Upper lobe of left lung (tissue), 6 donors: ENCODE measurements around the gene AKNA. TPM values are rescaled to one million over a fixed set of nuclear protein-coding genes. Genes with fewer than 3 reads are reported as not detected.

Source experiments
- ATAC-seq, 2 donors: fragments of 200-7000 bp; cut with Tn5 transposase; one replicate each; pipeline ENCODE4 v1.9.1; 2022; ENCODE audit warnings: mild to moderate bottlenecking in 2 of 2, moderate library complexity in 2 of 2; ENCODE audit not compliant: low FRiP score in 2 of 2
- DNase-seq, 2 donors: peaks; one replicate each; pipeline ENCODE4 v3.0.0-alpha.2; 2019 to 2020
- H3K27ac ChIP-seq, 4 donors: fragments of 200-600 bp; sonication (generic); one replicate each; pipeline ENCODE4 v1.5.1; 2016 to 2019
- H3K27me3 ChIP-seq, 4 donors: fragments of 200-600 bp; sonication (generic); one replicate each; pipeline ENCODE4 v1.5.1; 2017 to 2019
- H3K36me3 ChIP-seq, 4 donors: fragments of 200-600 bp; sonication (generic); one replicate each; pipeline ENCODE4 v1.5.1; 2016 to 2019
- H3K4me1 ChIP-seq, 4 donors: fragments of 200-600 bp; sonication (generic); one replicate each; pipeline ENCODE4 v1.5.1; 2018 to 2019
- H3K4me3 ChIP-seq, 4 donors: fragments of 200-600 bp; sonication (generic); one replicate each; pipeline ENCODE4 v1.5.1; 2017 to 2019; ENCODE audit warnings: mild to moderate bottlenecking in 2 of 4, moderate library complexity in 1 of 4
- H3K9me3 ChIP-seq, 4 donors: fragments of 200-600 bp; sonication (generic); one replicate each; pipeline ENCODE4 v1.5.1; 2018 to 2019
- CTCF ChIP-seq, 6 experiments: fragments of 450-650 bp in 4 of 6; fragments of 200-600 bp in 2 of 6; sonication (generic) in 2 of 6; IDR thresholded peaks; one replicate each; pipeline ENCODE4 v1.5.1; 2016 to 2019; ENCODE audit warnings: antibody characterized with exemption in 6 of 6
- EP300 ChIP-seq, 4 donors: sonication (generic); formaldehyde crosslinking; IDR thresholded peaks; one replicate each; pipeline ENCODE4 v1.5.1; 2017; ENCODE audit warnings: antibody characterized with exemption in 4 of 4, control low read depth in 2 of 4
- POLR2A ChIP-seq, 4 donors: fragments of 450-650 bp; IDR thresholded peaks; one replicate each; pipeline ENCODE4 v1.5.1; 2016 to 2017; ENCODE audit warnings: antibody characterized with exemption in 4 of 4, mild to moderate bottlenecking in 2 of 4
- POLR2AphosphoS5 ChIP-seq, 2 donors: sonication (generic); formaldehyde crosslinking; IDR thresholded peaks; one replicate each; pipeline ENCODE4 v1.5.1; 2017; ENCODE audit warnings: antibody characterized with exemption in 2 of 2
- WGBS, 2 donors: methylation state at CpG; one replicate each; pipeline ENCODE4 v1.1.5; 2017 to 2018; 5-methylcytosine and 5-hydroxymethylcytosine counted together
- total RNA-seq, 6 donors: library from RNA; depleted of rRNA in 4 of 6; stranded (reverse); fragments of >200 nt in 4 of 6; gene quantifications; one replicate each; pipeline versions ENCODE4 v1.1.0 to v1.2.1, GENCODE V29; 2016 to 2021
- donor health status: DM: no; HTN: no; CAD: no; lungs with moderate emphysema.
- donor health status: DM: no; HTN: yes; CAD: no; lungs with severe emphysema.

Gene AKNA
- total RNA-seq, 6 donors from 2014 or later = 38.3 to 152 (median 61.5) TPM

GRCh38 chr9:114296338-114296737 lies 91.4 kb downstream of the AKNA start:
- H3K27ac ChIP-seq = no peak overlapping the region
- no peak for TF ChIP-seq CTCF (IDR thresholded peaks at IDR 0.05)
- no peak for TF ChIP-seq POLR2AphosphoS5 (IDR thresholded peaks at IDR 0.05)
- no peak for TF ChIP-seq EP300 (IDR thresholded peaks at IDR 0.05)
- peaks cover 0 to 5% (median 0%) of the 10 kb centered on the region in 4 donors for H3K36me3 ChIP-seq
- WGBS, 2 donors = 89 to 96% methylated on average over 1 of the region's 1 CpG
- no peaks in the 10 kb centered on the region for H3K4me1 ChIP-seq
- H3K9me3 ChIP-seq = peaks cover 0 to 10% (median 7%) of the 10 kb centered on the region in 4 donors
- ATAC-seq (no peak), DNase-seq (no peak)
- no peak overlapping the region for H3K4me3 ChIP-seq
- no peaks in the 10 kb centered on the region for H3K27me3 ChIP-seq

GRCh38 chr9:114294664-114295063 lies 93.1 kb downstream of the AKNA start:
- H3K27me3 ChIP-seq = no peaks in the 10 kb centered on the region
- peaks cover 0 to 10% (median 7%) of the 10 kb centered on the region in 4 donors for H3K9me3 ChIP-seq
- no peak overlapping the region for H3K4me3 ChIP-seq
- no peak for TF ChIP-seq CTCF (IDR thresholded peaks at IDR 0.05)
- no peak for TF ChIP-seq POLR2AphosphoS5 (IDR thresholded peaks at IDR 0.05)
- TF ChIP-seq POLR2A (IDR thresholded peaks at IDR 0.05) = no peak
- TF ChIP-seq EP300 (IDR thresholded peaks at IDR 0.05) = no peak
- H3K36me3 ChIP-seq = peaks cover 0 to 5% (median 0%) of the 10 kb centered on the region in 4 donors
- DNase-seq (no peak), ATAC-seq (no peak)
- no peaks in the 10 kb centered on the region for H3K4me1 ChIP-seq
- H3K27ac ChIP-seq = no peak overlapping the region

DNA sequence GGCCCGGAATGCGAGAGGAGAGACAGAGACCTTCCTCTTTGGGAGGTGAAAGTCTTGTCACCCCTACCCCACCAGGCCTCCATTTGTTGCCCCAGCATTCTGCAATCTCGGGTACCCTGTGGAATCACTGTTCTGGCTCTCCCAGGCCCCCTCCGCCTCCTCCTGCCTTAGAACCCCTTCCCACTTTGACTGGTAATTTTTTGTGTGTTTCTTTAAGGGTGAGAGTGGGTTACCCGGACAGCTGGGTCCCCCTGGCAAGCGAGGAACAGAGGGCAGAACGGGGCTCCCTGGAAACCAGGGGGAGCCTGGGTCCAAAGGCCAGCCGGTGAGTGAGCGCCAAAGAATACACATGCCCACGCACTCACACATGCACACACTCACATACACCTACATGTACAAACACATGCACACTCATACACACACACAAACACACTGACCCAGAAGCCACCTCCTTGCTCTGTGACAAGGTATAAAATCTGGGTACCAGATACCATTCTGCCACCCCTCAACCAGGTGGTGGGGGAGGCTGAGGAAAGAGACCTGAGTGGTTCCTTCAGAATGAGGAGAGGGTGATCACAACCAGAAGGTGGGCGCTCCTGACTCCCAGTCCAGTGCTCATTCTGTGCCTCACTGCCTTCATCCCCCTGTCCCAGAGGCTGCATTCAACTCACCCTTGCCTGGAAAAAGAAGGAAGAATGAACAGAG lies 95.7 kb downstream of the AKNA start:
- Histone ChIP-seq H3K9me3 (peaks cover 0 to 10% (median 7%) of the 10 kb centered on the region in 4 donors), H3K36me3 (peaks cover 0 to 5% (median 0%) of the 10 kb centered on the region in 4 donors), H3K4me3 (no peak overlapping the region), H3K4me1 (no peaks in the 10 kb centered on the region), H3K27ac (no peak overlapping the region), H3K27me3 (no peaks in the 10 kb centered on the region)
- TF ChIP-seq EP300 (IDR thresholded peaks at IDR 0.05) (no peak), CTCF (IDR thresholded peaks at IDR 0.05) (no peak), POLR2AphosphoS5 (IDR thresholded peaks at IDR 0.05) (no peak), POLR2A (IDR thresholded peaks at IDR 0.05) (no peak)
- 87 to 90% methylated on average over 11 of the region's 11 CpGs for WGBS, 2 donors
- ATAC-seq (no peak), DNase-seq (peak in 1 of 2 donors; percentile 4)

- Histone ChIP-seq H3K27ac (no peak overlapping the region), H3K4me3 (no peak overlapping the region), H3K36me3 (peaks cover 0 to 5% (median 0%) of the 10 kb centered on the region in 4 donors), H3K4me1 (no peaks in the 10 kb centered on the region), H3K9me3 (peaks cover 0 to 8% (median 6%) of the 10 kb centered on the region in 4 donors), H3K27me3 (no peaks in the 10 kb centered on the region)
- WGBS, 2 donors = 16 to 23% methylated on average over 9 to 12 of the region's 12 CpGs
- peak; percentile 32 to 67 for ATAC-seq
- DNase-seq = peak in 1 of 2 donors; percentile 73
- TF ChIP-seq POLR2A (IDR thresholded peaks at IDR 0.05) (no peak), CTCF (IDR thresholded peaks at IDR 0.05) (peak; percentile 76 to 94 (median 91))
These were observed 96.7 kb downstream of the AKNA start for GRCh38 chr9:114291064-114291474.

DNA sequence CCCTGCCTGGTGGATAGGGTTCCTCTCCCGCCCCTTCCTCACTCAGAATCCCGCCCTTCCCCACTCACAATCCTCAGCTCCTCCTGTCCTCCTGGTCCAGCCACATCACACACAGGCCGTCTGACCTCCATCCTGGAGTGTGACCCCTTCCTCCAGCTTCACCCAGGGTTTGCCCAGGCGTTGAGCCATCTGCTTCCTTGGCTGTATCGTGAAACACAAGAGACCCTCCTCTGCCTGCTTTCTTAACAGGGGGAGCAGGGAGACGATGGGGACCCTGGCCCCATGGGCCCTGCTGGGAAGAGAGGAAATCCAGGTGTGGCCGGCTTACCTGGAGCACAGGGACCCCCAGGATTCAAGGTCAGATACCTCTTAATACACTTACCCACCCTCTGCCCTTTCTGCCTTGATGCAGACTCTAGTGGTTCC lies 97.2 kb downstream of the AKNA start:
- no peak overlapping the region for H3K27ac ChIP-seq
- no peaks in the 10 kb centered on the region for H3K4me1 ChIP-seq
- 63 to 66% methylated on average over 7 of the region's 7 CpGs for WGBS, 2 donors
- H3K36me3 ChIP-seq = peaks cover 0 to 5% (median 0%) of the 10 kb centered on the region in 4 donors
- no peak for DNase-seq
- no peaks in the 10 kb centered on the region for H3K27me3 ChIP-seq
- no peak for ATAC-seq
- H3K4me3 ChIP-seq = no peak overlapping the region
- no peak for TF ChIP-seq POLR2AphosphoS5 (IDR thresholded peaks at IDR 0.05)
- no peak for TF ChIP-seq EP300 (IDR thresholded peaks at IDR 0.05)
- TF ChIP-seq POLR2A (IDR thresholded peaks at IDR 0.05) = no peak
- TF ChIP-seq CTCF (IDR thresholded peaks at IDR 0.05) = no peak
- peaks cover 0 to 8% (median 6%) of the 10 kb centered on the region in 4 donors for H3K9me3 ChIP-seq
